Activated gamma-delta T cell treated with anti-CD3 and anti-CD28 coated beads, Interleukin-2, amount 50 U/mL, for 16 hours (primary cell): ENCODE results near the gene ZNF281.
"Not testable (repeated sequence)": the region's sequence is repeated elsewhere in the genome, so short reads cannot be mapped to it uniquely, and the experiment has no call there.

Experiments
- DNase-seq: peaks from one replicate; pipeline ENCODE4 v3.0.0-alpha.2; 2020; ENCODE audit warnings: low read depth

ZNF281 gene

GRCh38 chr1:200409761-200410565, at the start of gene ZNF281:
Gene ZNF281 (minus strand): TSS chr1:200410036. CDS start chr1:200409705, 331 bp downstream.
- peak; percentile 93 for DNase-seq

GRCh38 chr1:200458780-200459179, 48.9 kb upstream of the ZNF281 start:
- no peak for DNase-seq

- DNase-seq, result no peak
Measured at GRCh38 chr1:200457810-200458209, 48.0 kb upstream of the ZNF281 start.

GRCh38 chr1:200454425-200454824, 44.6 kb upstream of the ZNF281 start:
- DNase-seq, result no peak

- no peak for DNase-seq
Measured at GRCh38 chr1:200453553-200453905, 43.7 kb upstream of the ZNF281 start.

GRCh38 chr1:200452850-200453552, 43.2 kb upstream of the ZNF281 start:
- no peak for DNase-seq

- DNase-seq, result no peak
Measured at GRCh38 chr1:200448034-200448762, 38.4 kb upstream of the ZNF281 start.

- no peak for DNase-seq
Measured at GRCh38 chr1:200445213-200445612, 35.4 kb upstream of the ZNF281 start.

GRCh38 chr1:200444478-200444877, 34.6 kb upstream of the ZNF281 start:
- no peak for DNase-seq

- no peak for DNase-seq
Measured at GRCh38 chr1:200443860-200444259, 34.0 kb upstream of the ZNF281 start.

- no peak for DNase-seq
Measured at GRCh38 chr1:200442537-200443156, 32.8 kb upstream of the ZNF281 start.

GRCh38 chr1:200442023-200442422, 32.2 kb upstream of the ZNF281 start:
- no peak for DNase-seq

GRCh38 chr1:200438911-200439310, 29.1 kb upstream of the ZNF281 start:
- DNase-seq, result no peak

- not testable (repeated sequence) for DNase-seq
Measured at GRCh38 chr1:200438413-200438812, 28.6 kb upstream of the ZNF281 start.

- no peak for DNase-seq
Measured at GRCh38 chr1:200437556-200438203, 27.8 kb upstream of the ZNF281 start.

GRCh38 chr1:200437088-200437487, 27.3 kb upstream of the ZNF281 start:
- no peak for DNase-seq

- DNase-seq, result no peak
Measured at GRCh38 chr1:200436436-200436835, 26.6 kb upstream of the ZNF281 start.

- no peak for DNase-seq
Measured at GRCh38 chr1:200435200-200435780, 25.5 kb upstream of the ZNF281 start.

GRCh38 chr1:200433586-200433985, 23.8 kb upstream of the ZNF281 start:
- no peak for DNase-seq

GRCh38 chr1:200432586-200432985, 22.8 kb upstream of the ZNF281 start:
- no peak for DNase-seq

GRCh38 chr1:200429221-200429751, 19.4 kb upstream of the ZNF281 start:
- no peak for DNase-seq
